K562 (cell line): ENCODE data around the gene CXCL5. TPM values are rescaled to one million over a fixed set of nuclear protein-coding genes. Genes with fewer than 3 reads are reported as not detected.
A peak's percentile ranks its signal among the peaks of the same experiment; 100 is the strongest.

Source experiments
- ATAC-seq: fragments of 200-7000 bp; cut with Tn5 transposase; 3 replicates; pipeline ENCODE4 v1.9.1; 2020; ENCODE audit warnings: moderate library complexity
- BruUV-seq: library from RNA; stranded (reverse); fragments of 400-500 nt; replicated peaks from 2 replicates; lab custom pipeline; 2021; lab: Mats Ljungman, UMichigan
- CTCF ChIA-PET: fragments of 300-600 bp; formaldehyde crosslinking; extraction: SDS; loops from one replicate; lab custom pipeline; 2021; ENCODE audit warnings: low intra/inter-chr PET ratio; lab: Yijun Ruan, JAX
- POLR2A ChIA-PET: fragments of 300-600, 350-650 bp; sonication (Branson Sonifier 250); formaldehyde crosslinking; extraction: SDS; loops from one replicate; lab custom pipeline; 2021; ENCODE audit warnings: antibody characterized with exemption, inconsistent platforms; lab: Yijun Ruan, JAX
- DNase-seq, 4 experiments: peaks; one replicate each; pipeline versions ENCODE4 v3.0.0 to v3.0.0-alpha.2; 2011 to 2018; ENCODE audit warnings: low spot score in 3 of 4, mixed read lengths in 3 of 4; ENCODE audit errors: extremely low read depth in 1 of 4
- FAIRE-seq: peaks from 2 replicates; lab custom pipeline; 2011; peaks lifted over from hg19 to GRCh38; lab: Jason Lieb, UNC
- H2AFZ ChIP-seq: 2 replicates; pipeline ENCODE4 v1.6.0; 2011; ENCODE audit warnings: low read depth, low read length, control low read depth, inconsistent platforms
- H3K27ac ChIP-seq: fragments of 200-600 bp; 3 replicates; pipeline ENCODE4 v1.8.0; 2011; ENCODE audit warnings: low read depth, mild to moderate bottlenecking, control low read depth, inconsistent platforms, low read length, moderate library complexity, mixed read lengths; ENCODE audit errors: extremely low read depth
- H3K27me3 ChIP-seq, 2 experiments: fragments of 300-600 bp in 1 of 2; 2 replicates in 1 of 2; 3 replicates in 1 of 2; pipeline versions ENCODE4 v1.6.0 to v1.8.0; 2011; ENCODE audit warnings: inconsistent platforms in 2 of 2, low read length in 2 of 2, mild to moderate bottlenecking in 1 of 2, mixed read lengths in 1 of 2, moderate library complexity in 1 of 2; ENCODE audit not compliant: control insufficient read depth in 2 of 2, insufficient read depth in 2 of 2
- H3K36me3 ChIP-seq: fragments of 300-600 bp; 3 replicates; pipeline ENCODE4 v1.8.0; 2011; ENCODE audit warnings: mild to moderate bottlenecking, low read length, inconsistent platforms; ENCODE audit not compliant: control insufficient read depth, insufficient read depth
- H3K4me1 ChIP-seq, 2 experiments: fragments of 200-600 bp in 1 of 2; replicated peaks in 1 of 2; 2 replicates in 1 of 2; 3 replicates in 1 of 2; pipeline versions ENCODE4 v1.5.1 to v1.8.0; 2011; ENCODE audit warnings: inconsistent platforms in 2 of 2, low read length in 2 of 2, mild to moderate bottlenecking in 1 of 2, mixed read lengths in 1 of 2, moderate library complexity in 1 of 2; ENCODE audit not compliant: control insufficient read depth in 2 of 2, insufficient read depth in 2 of 2
- H3K4me2 ChIP-seq: 2 replicates; pipeline ENCODE4 v1.6.1; 2011; ENCODE audit warnings: low read length, control low read depth, inconsistent platforms, mixed read lengths; ENCODE audit not compliant: insufficient read depth
- H3K4me3 ChIP-seq: fragments of 200-600 bp; sonication (generic), shearing (Covaris generic); 2 replicates; pipeline ENCODE4 v1.5.1; 2016; ENCODE audit warnings: control low read depth, inconsistent platforms
- H3K79me2 ChIP-seq: fragments of 200-600 bp; 3 replicates; pipeline ENCODE4 v1.8.0; 2011; ENCODE audit warnings: low read length, inconsistent platforms; ENCODE audit not compliant: control insufficient read depth, insufficient read depth
- H3K9ac ChIP-seq, 2 experiments: 2 replicates each; pipeline versions ENCODE4 v1.6.0 to v1.6.1; 2011; ENCODE audit warnings: low read depth in 2 of 2, low read length in 2 of 2, control low read depth in 1 of 2, inconsistent platforms in 1 of 2, mild to moderate bottlenecking in 1 of 2, mixed read lengths in 1 of 2; ENCODE audit not compliant: insufficient read depth in 1 of 2
- H3K9me1 ChIP-seq: one replicate; pipeline ENCODE4 v1.6.0; 2011; ENCODE audit warnings: inconsistent platforms, mild to moderate bottlenecking, low read length, moderate library complexity; ENCODE audit not compliant: control insufficient read depth, insufficient read depth
- H3K9me3 ChIP-seq: replicated peaks from 2 replicates; pipeline ENCODE4 v1.5.1; 2011; ENCODE audit warnings: low read depth, low read length, inconsistent platforms; ENCODE audit not compliant: control insufficient read depth, insufficient read depth
- H4K20me1 ChIP-seq: replicated peaks from 2 replicates; pipeline ENCODE4 v1.6.1; 2011; ENCODE audit warnings: low read length, inconsistent platforms, mixed read lengths; ENCODE audit not compliant: control insufficient read depth, insufficient read depth
- ATF4 ChIP-seq: fragments of 450-650 bp; formaldehyde crosslinking; IDR thresholded peaks from 2 replicates; pipeline ENCODE4 v1.4.0; 2022; ENCODE audit warnings: mild to moderate bottlenecking, moderate library complexity
- COPS2 ChIP-seq: fragments of 450-650 bp; conservative IDR thresholded peaks from 2 replicates; pipeline ENCODE4 v1.6.1; 2016; ENCODE audit warnings: mild to moderate bottlenecking, moderate library complexity
- MBD2 ChIP-seq: sonication (generic); IDR thresholded peaks from 2 replicates; pipeline ENCODE4 v1.6.1; 2016; ENCODE audit warnings: low read depth, borderline replicate concordance
- MYC ChIP-seq, 2 experiments: fragments of 250-450 bp in 1 of 2; sonication (Bioruptor Pico) in 1 of 2; IDR thresholded peaks; 2 replicates each; pipeline versions ENCODE4 v1.5.1 to v1.6.1; 2012 to 2021; ENCODE audit warnings: low read depth in 2 of 2, borderline replicate concordance in 1 of 2, improper control_type of control experiment in 1 of 2, low read length in 1 of 2, mild to moderate bottlenecking in 1 of 2, moderate library complexity in 1 of 2
- NR1H2 ChIP-seq: sonication (generic); formaldehyde crosslinking; IDR thresholded peaks from 2 replicates; pipeline ENCODE4 v1.4.0; 2020; ENCODE audit warnings: mild to moderate bottlenecking, missing genetic modification reagents
- RB1 ChIP-seq: fragments of 450-650 bp; IDR thresholded peaks from 2 replicates; pipeline ENCODE4 v1.6.1; 2017; ENCODE audit warnings: low read depth, mild to moderate bottlenecking
- SFPQ ChIP-seq: fragments of 200-400 bp; formaldehyde crosslinking; IDR thresholded peaks from 2 replicates; pipeline ENCODE4 v1.6.1; 2017; ENCODE audit warnings: mild to moderate bottlenecking, low read depth, low read length, moderate library complexity
- SRSF1 ChIP-seq: fragments of 200-400 bp; formaldehyde crosslinking; IDR thresholded peaks from 2 replicates; pipeline ENCODE4 v1.6.1; 2017; ENCODE audit warnings: mild to moderate bottlenecking, low read depth, low read length, moderate library complexity
- STAT6 ChIP-seq: sonication (generic); formaldehyde crosslinking; IDR thresholded peaks from 2 replicates; pipeline ENCODE4 v1.8.1; 2023; ENCODE audit warnings: mild to moderate bottlenecking, missing genetic modification reagents
- ZFPM2 ChIP-seq: fragments of 250-450 bp; sonication (Bioruptor Pico); IDR thresholded peaks from 2 replicates; pipeline ENCODE4 v1.5.1; 2022; ENCODE audit warnings: mild to moderate bottlenecking
- ZNF589 ChIP-seq: fragments of 200-800 bp; sonication (Bioruptor generic); IDR thresholded peaks from 2 replicates; pipeline ENCODE4 v1.6.1; 2016; ENCODE audit warnings: low read depth, missing genetic modification characterization, missing compliant biosample characterization
- ZNF75A ChIP-seq: fragments of 450-650 bp; formaldehyde crosslinking; IDR thresholded peaks from 2 replicates; pipeline ENCODE4 v1.4.0; 2020; ENCODE audit warnings: mild to moderate bottlenecking
- WGBS: fragments of 100-300 bp; shearing (Covaris generic); methylation state at CpG from one replicate; pipeline ENCODE4 v1.1.6; 2016; ENCODE audit warnings: low coverage, mixed read lengths; ENCODE audit not compliant: insufficient coverage; ENCODE audit errors: missing lambda C conversion rate; 5-methylcytosine and 5-hydroxymethylcytosine counted together
- in situ Hi-C: fragments of 300-500 bp; cut with MboI; formaldehyde crosslinking; loops from 4 replicates; pipeline ENCODE4 v1.15.0; 2018; ENCODE audit warnings: inconsistent platforms, mixed read lengths
- intact Hi-C: fragments of 100-400 bp; cut with micrococcal nuclease; formaldehyde crosslinking; loops from 2 replicates; pipeline ENCODE4 v1.14.2; 2022
- polyA plus RNA-seq, 8 experiments: library from polyadenylated mRNA; depleted of rRNA in 4 of 8; stranded (reverse) in 5 of 8; unstranded in 3 of 8; fragments of >200 nt; fragmentation: Nextera tagmentation in 2 of 8; fragmentation: Illumina TruSeq in 1 of 8; extraction: Ambion mirVana in 2 of 8; extraction: Trizol in 1 of 8; gene quantifications; 2 replicates each; pipeline versions ENCODE4 v1.2.1 to v1.2.3, GENCODE V29; 2011 to 2014; ENCODE audit warnings: inconsistent platforms in 1 of 8, missing spikeins in 1 of 8
- total RNA-seq, 7 experiments: library from RNA; depleted of rRNA in 6 of 7; stranded (reverse); fragments of >200 nt in 6 of 7; fragmentation: Illumina TruSeq in 2 of 7; extraction: Trizol in 2 of 7; gene quantifications; 2 replicates each; pipeline versions ENCODE4 v1.2.1 to v1.2.3, GENCODE V29; 2011 to 2021; ENCODE audit warnings: low replicate concordance in 1 of 7

CXCL5 gene
- total and polyA plus RNA-seq, 9 of the 15 experiments (the other 6 are each of a cell fraction or from before 2014, with no cell fraction given): not detected

GRCh38 chr4:74013264-74013663 is 14.8 kb upstream of the CXCL5 start:
- H3K79me2 ChIP-seq: no peaks in the 10 kb centered on the region
- H4K20me1 ChIP-seq: no peaks in the 10 kb centered on the region
- FAIRE-seq (no peak), DNase-seq (no peak), ATAC-seq (no peak)
- no peak overlapping the region for H3K4me2 ChIP-seq
- no peak overlapping the region for H3K27ac ChIP-seq
- H3K9me1 ChIP-seq: no peaks in the 10 kb centered on the region
- TF ChIP-seq COPS2: no peak
- no peak for TF ChIP-seq ZNF75A (CRISPR knock-in tag)
- TF ChIP-seq ATF4 (CRISPR knock-in tag): no peak
- TF ChIP-seq MYC (IDR thresholded peaks at IDR 0.05; ENCODE audit: low read depth, low read length): no peak
- TF ChIP-seq MYC (CRISPR knock-in tag; IDR thresholded peaks at IDR 0.05; ENCODE audit: borderline replicate concordance, low read depth): no peak
- no peak for TF ChIP-seq RB1
- TF ChIP-seq STAT6: no peak
- no peak for TF ChIP-seq MBD2
- TF ChIP-seq NR1H2 (CRISPR knock-in tag): no peak
- no peak for TF ChIP-seq ZFPM2 (CRISPR knock-in tag)
- no peak for TF ChIP-seq ZNF589 (CRISPR knock-in tag)
- no peak for TF ChIP-seq SFPQ
- no peak for TF ChIP-seq SRSF1
- in situ Hi-C loops: no loop called here
- CTCF ChIA-PET: no interaction called here
- no peaks in the 10 kb centered on the region; a peak in 1 of 5 replicates for H3K4me1 ChIP-seq
- POLR2A ChIA-PET: interaction anchor here (0.6 kb wide), 1 partner anchor 1103 kb away, joined by 3 read pairs; no protein-coding TSS in a partner anchor
- H2AFZ ChIP-seq: 0 out of 2 replicates have a peak overlapping the region, but pooled peaks have one; percentile 46
- H3K4me3 ChIP-seq: no peak overlapping the region
- no TSS peak for BruUV-seq
- H3K27me3 ChIP-seq: no peaks in the 10 kb centered on the region
- H3K9ac ChIP-seq: no peak overlapping the region
- intact Hi-C loops: no loop called here
- WGBS: 29% methylated on average over 2 of the region's 2 CpGs
- H3K9me3 ChIP-seq: no peaks in the 10 kb centered on the region
- H3K36me3 ChIP-seq: no peaks in the 10 kb centered on the region
